GM19023 (cell line): ENCODE measurements around the gene NPAS3.
A peak's percentile ranks its signal among the peaks of the same experiment; 100 is the strongest.

ENCODE experiments used
- ATAC-seq: cut with Tn5 transposase; IDR thresholded peaks from one replicate; pipeline ENCODE4 v1.9.1; 2021; ENCODE audit warnings: mild to moderate bottlenecking, moderate library complexity; ENCODE audit not compliant: unreplicated experiment

The NPAS3 gene

DNA sequence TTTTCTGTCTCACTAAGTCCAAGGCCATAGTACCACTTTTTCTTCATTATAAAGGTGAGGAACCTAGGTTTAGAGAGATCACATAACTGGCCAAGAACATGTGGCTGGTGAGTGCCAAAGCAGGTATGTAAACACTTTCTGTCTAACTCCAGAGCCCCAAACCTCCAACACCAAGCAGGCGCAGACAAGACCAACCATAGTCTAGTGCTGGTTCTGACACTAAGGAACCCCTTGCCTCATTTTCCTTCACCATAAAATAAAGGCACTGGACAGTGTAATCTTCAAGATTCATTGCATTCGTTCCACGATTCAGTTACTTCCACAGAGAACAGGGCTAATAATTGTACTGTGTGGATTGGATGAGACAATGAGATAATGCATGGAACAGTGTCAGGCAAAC is 71.0 kb downstream of the NPAS3 start:
- ATAC-seq = no peak

GRCh38 chr14:33010495-33010894 is 71.8 kb downstream of the NPAS3 start:
- ATAC-seq = no peak

- no peak for ATAC-seq
Measured at GRCh38 chr14:33014710-33015109, 76.0 kb downstream of the NPAS3 start.

GRCh38 chr14:33016613-33017012 is 77.9 kb downstream of the NPAS3 start:
- no peak for ATAC-seq

GRCh38 chr14:33017016-33017415 is 78.3 kb downstream of the NPAS3 start:
- ATAC-seq = no peak

DNA sequence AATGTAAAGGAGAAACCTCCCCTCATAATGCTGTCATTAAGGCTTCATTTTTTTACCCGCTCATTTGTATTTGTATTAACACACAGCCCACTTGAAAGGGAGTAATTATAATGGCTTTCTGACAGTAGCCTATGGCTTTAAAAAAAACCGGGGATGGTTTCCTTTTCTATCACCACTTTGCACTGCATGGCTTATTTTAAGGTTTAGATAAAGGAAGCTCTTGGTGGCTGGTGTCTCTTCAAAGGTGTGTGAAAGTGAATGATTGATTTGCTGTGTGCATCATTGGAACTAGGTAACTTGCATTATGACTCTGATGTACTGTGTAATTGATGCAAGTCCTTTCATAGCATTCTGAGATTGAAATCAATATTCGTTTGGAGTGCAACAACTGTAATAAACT is 80.7 kb downstream of the NPAS3 start:
- ATAC-seq = no peak

DNA sequence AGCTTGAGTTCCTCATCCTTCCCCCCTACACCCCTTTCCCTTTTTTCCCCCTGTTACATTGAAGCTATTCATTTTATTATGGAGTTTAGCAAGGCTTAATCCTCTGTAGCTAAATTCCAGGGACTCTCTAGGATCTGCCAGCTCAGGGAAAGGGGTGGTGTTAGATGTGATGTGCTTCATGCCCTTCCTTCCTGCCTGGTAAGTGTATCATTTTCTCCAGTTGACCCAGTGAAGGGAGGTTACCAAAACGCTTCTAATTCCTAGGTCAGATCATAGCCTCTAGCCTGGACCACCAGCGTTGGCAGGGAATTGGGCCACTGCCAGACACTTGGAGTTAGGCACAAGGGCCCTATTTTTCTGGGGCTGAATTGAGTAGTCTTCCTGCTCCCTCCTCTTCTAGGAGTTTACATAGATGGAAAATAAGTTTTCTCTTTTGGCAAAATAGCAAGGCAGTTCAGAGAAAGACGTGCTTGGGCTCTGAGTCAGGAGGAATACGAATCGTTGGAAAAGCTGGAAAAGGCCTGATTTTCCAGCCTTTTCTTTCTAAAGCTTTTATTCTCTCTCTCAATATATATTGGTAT is 88.3 kb downstream of the NPAS3 start:
- no peak for ATAC-seq

- no peak for ATAC-seq
Measured at GRCh38 chr14:33029511-33029910, 90.8 kb downstream of the NPAS3 start.

GRCh38 chr14:33030386-33030785 is 91.7 kb downstream of the NPAS3 start:
- no peak for ATAC-seq

- no peak for ATAC-seq
Measured at GRCh38 chr14:33035416-33036194, 96.9 kb downstream of the NPAS3 start.

DNA sequence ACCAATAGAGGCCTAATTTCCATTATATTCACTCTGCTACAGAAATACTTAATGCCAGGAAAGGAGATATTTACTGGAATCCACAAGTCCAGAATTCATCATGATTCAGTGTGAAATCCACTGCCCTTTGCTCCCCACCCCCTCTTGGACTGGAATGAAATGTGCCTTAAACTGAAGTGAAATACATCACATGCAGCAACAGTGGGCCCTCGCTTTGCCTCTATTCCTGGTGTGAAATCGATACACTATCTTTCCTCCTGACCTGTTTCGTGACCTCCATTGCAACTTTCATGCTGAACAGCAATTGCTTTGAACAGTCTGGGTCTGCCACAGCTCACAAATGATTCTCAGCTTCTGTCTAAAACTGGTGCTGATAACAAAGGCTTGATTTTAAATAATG is 100.6 kb downstream of the NPAS3 start:
- no peak for ATAC-seq

DNA sequence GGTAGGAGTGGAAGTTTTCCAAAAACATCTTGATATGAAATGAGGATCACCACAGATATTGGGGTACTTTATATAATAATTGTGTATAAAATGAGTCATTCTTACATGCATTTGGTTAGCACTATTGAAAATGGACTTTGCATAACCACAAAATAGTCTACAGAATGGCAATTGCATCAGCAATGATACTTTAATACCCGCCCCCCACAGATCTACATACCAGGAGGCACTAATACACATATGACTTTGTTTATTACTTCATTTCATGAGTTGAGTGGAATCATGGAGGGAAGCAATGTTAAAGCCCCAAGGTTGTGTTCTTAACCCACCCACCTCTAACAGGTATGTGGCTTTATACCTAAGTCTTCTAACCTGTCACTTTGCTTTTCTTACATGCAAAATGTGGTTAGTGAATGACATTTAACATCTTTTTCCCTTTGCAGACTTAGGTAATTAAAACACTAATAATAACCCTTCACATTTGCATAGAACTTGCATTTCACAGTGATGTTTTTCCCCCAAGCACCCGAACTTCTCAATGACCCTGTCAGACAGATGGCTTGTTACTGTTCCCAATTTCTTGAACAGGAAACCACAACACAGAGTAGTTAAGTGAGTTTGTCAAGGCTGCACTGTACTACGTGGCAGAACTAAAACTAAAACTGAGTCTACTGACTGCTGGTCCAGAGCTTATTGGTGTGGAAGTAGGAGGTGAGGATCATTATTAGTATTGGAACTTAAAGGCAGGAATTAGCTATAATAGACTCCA is 101.9 kb downstream of the NPAS3 start:
- ATAC-seq = peak; percentile 66

GRCh38 chr14:33042591-33042990 is 103.9 kb downstream of the NPAS3 start:
- ATAC-seq = no peak

DNA sequence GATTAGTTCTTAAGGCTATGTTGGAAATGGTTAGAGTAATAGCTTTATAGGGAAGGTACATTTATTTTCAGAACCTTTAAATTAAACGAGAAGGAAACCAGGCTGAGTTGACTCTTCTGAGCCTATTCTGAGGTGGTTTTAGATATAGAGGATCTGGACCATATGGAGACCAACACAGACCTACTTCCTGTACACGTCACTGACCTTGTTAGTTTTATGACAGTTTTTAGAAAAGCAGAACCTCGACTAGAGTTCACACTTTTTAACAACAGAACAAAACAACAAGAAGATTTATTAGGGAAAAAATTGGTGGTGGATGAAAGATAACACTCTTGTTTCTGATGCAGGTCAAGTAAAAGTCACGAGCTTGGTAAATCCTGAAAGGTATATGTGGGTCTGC is 107.1 kb downstream of the NPAS3 start:
- no peak for ATAC-seq

DNA sequence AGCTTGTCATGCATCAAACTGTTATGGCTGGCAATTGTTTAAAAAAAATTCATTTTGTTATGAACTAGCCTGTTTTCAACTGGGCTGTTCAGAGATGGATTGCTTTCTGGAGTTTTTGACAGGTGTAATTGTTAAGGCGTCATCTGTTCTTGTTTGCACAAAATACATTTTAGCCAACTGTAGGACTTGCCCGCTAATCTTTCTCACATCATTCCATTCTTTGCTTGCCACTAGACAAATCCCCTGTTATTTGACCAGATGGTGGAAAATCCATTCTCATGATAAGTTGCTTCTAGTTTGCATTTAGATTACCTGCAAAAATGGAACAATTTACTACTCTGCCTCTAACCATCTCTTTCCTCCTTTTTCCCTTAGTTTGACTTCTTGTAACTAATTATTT is 114.3 kb downstream of the NPAS3 start:
- no peak for ATAC-seq

GRCh38 chr14:33056213-33056612 is 117.5 kb downstream of the NPAS3 start:
- ATAC-seq = no peak

DNA sequence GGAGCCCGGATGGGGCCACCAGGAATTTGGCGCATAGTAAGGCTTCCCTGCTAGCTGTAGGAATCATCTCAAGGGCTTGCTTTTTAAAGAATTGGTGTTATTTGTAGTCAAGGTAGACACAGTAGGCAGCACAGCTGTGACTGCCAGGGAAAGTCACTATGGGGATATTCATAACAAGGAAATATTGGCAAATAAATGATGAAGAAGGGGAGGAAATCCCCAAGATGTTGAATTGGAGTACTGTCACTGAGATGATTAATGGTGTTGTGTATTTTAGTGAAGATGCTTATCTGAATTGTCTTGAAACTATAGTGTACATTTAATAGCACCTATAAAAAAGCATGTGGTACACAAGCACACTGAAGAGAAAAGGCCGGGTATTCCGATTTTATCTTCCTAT is 118.9 kb downstream of the NPAS3 start:
- ATAC-seq = no peak

DNA sequence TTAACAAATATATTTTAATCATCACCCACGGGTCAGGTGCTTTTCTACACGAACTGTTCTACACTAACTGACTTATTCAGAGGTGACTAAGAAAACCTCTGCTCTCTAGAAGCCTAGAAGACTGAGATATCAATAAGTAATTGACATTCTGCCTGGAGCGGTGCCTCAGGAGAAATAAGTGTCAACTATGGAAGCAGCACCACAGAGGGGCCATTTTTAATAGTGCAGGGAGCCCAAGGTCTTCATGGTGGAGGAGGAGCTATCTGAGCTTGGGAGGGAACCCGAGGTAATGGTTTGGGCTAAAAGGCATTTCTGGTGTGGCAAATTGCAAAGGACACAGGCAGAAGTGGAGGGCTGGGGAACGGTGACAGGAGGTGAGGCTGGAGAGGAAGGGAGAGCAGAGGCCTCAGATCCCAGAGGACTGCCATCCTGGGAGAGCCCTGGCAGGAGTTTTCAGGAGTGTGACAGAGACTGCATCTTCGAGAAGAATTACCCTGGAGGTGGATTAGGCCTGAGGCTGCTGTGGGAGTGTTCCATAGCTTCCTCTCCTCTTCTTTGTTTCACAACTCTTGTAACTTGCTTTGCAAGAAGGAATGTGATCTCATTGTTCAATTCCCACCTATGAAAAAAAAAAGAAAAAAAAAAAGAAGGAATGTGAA is 123.1 kb downstream of the NPAS3 start:
- no peak for ATAC-seq

GRCh38 chr14:33062476-33062875 is 123.8 kb downstream of the NPAS3 start:
- no peak for ATAC-seq

DNA sequence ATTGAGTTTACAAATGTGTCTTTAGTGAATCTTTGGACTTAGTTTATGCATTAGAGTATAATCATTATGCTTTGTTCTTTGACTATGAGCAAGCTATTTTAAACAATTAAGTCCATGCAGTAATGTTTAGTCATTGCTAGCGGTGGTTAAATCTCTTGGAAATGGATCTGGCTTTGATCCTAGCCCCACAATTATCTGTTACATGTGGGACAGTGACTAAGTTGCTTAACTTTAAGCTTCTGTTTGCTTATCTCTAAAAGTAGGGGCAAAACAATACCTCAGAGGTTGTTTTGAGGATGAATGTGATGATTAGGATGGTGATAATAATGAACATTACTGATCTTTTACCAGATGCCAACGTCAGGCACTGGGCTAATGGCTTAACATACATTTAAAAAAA is 124.2 kb downstream of the NPAS3 start:
- no peak for ATAC-seq

GRCh38 chr14:33063521-33063920 is 124.8 kb downstream of the NPAS3 start:
- no peak for ATAC-seq

GRCh38 chr14:33065634-33066033 is 127.0 kb downstream of the NPAS3 start:
- no peak for ATAC-seq
